Measurements from ENCODE around the gene SLC35D3.
A peak's percentile ranks its signal among the peaks of the same experiment; 100 is the strongest.

SLC35D3 gene

DNA sequence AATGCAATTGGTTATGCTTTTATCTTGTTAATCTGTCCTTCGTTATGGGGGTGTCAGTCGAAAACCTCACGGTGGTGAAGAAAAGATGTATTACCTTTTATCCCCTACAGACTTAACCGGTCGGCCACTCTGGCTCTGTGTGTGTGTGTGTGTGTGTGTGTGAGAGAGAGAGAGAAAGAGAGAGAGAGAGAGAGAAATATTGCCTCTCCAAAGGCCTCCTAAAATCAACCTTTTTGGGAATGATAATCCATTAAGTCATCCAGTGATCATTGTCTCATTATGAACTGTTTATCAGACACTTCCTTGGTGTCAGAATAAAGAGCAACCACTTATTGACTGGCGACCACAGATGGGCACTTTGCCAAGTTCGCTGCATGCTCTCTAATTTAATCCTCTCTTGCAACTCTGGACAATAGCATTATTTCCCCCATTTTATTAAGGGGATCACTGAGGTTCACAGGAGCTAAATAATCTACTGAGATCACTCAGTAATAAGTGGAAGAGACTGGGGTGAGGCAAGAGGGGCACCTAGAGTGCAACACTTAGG lies 30.7 kb downstream of the SLC35D3 start:
- WGBS = 96% methylated on average over 3 of the region's 7 CpGs
- H3K9me3 ChIP-seq (ENCODE audit: control insufficient read depth, low read length) = no peaks in the 10 kb centered on the region

DNA sequence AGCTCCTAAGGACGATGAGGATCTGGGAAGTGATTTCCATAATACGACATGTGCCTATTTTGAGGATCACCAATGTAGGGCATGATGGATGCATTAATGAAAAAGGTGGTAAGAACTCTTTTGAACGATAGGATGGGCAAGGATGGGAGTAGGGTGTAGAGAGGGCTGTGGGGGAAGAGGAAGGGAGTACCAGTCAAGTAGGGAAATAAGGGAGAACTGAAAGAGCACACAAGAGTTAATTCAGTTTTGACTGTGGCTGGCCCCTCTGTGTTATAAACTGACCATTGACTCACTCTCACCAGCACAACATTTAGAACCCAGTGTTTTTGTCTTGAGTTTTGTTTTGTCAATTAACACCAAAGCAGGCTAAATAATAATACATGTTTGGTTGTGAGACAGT lies 33.0 kb downstream of the SLC35D3 start:
- no peak overlapping the region for H2AFZ ChIP-seq (ENCODE audit: low read depth, low read length)
- H3K9me3 ChIP-seq (ENCODE audit: control insufficient read depth, low read length) = no peaks in the 10 kb centered on the region
- H4K8ac ChIP-seq (ENCODE audit: low read length) = no peak overlapping the region
- WGBS = 92% methylated on average over 3 of the region's 3 CpGs
- peaks cover 2% of the 10 kb centered on the region for H3K4me1 ChIP-seq (ENCODE audit: control insufficient read depth, insufficient read depth, low read depth, low read length)
- no peak overlapping the region for H3K27ac ChIP-seq (ENCODE audit: low read length, poor library complexity, severe bottlenecking)
- H3K23ac ChIP-seq (ENCODE audit: low read length in 2 of 2) = no peak overlapping the region
- no peaks in the 10 kb centered on the region for H3K36me3 ChIP-seq (ENCODE audit: control insufficient read depth in 1 of 2, insufficient read depth in 2 of 2, low read depth in 1 of 2, low read length in 2 of 2)
- H3K9ac ChIP-seq (ENCODE audit: low read length) = no peak overlapping the region
- H2BK120ac ChIP-seq (ENCODE audit: low read depth, low read length) = no peak overlapping the region
- no peak overlapping the region for H2AK5ac ChIP-seq (ENCODE audit: low read length, severe bottlenecking)
- no peak overlapping the region for H2BK5ac ChIP-seq (ENCODE audit: low read depth, low read length, poor library complexity, severe bottlenecking)
- H2BK15ac ChIP-seq (ENCODE audit: low read depth, poor library complexity, severe bottlenecking) = no peak overlapping the region
- no peaks in the 10 kb centered on the region for H3K79me1 ChIP-seq (replicated peaks; ENCODE audit: low read length, poor library complexity, severe bottlenecking)
- no peak overlapping the region for H4K91ac ChIP-seq (ENCODE audit: low read length)
- H2BK12ac ChIP-seq (ENCODE audit: low read length in 2 of 2) = no peak overlapping the region
- H3K4me3 ChIP-seq (ENCODE audit: insufficient read depth in 1 of 2, low read depth in 1 of 2, low read length in 2 of 2) = no peak overlapping the region
- no peak overlapping the region for H3K4me2 ChIP-seq (ENCODE audit: low read length, poor library complexity, severe bottlenecking)
- H3K4ac ChIP-seq (ENCODE audit: low read depth in 1 of 2, low read length in 2 of 2) = no peak overlapping the region
- no peak overlapping the region for H3K18ac ChIP-seq (ENCODE audit: low read depth in 1 of 2, low read length in 2 of 2)
- peaks cover 24% of the 10 kb centered on the region in 2 experiments for H3K27me3 ChIP-seq (ENCODE audit: control insufficient read depth in 1 of 2, insufficient read depth in 1 of 2, low read length in 2 of 2)
- no peak for DNase-seq
- H3K14ac ChIP-seq (ENCODE audit: low read length in 2 of 2) = no peak overlapping the region

More for the DNA sequence above, 30.7 kb downstream of the SLC35D3 start:
- Histone ChIP-seq H2BK5ac (ENCODE audit: low read depth, low read length, poor library complexity, severe bottlenecking) (no peak overlapping the region), H3K4me2 (ENCODE audit: low read length, poor library complexity, severe bottlenecking) (no peak overlapping the region), H2BK120ac (ENCODE audit: low read depth, low read length) (no peak overlapping the region), H3K18ac (ENCODE audit: low read depth in 1 of 2, low read length in 2 of 2) (no peak overlapping the region), H3K14ac (ENCODE audit: low read length in 2 of 2) (no peak overlapping the region), H3K27ac (ENCODE audit: low read length, poor library complexity, severe bottlenecking) (no peak overlapping the region), H2BK12ac (ENCODE audit: low read length in 2 of 2) (no peak overlapping the region), H3K9ac (ENCODE audit: low read length) (no peak overlapping the region), H2AK5ac (ENCODE audit: low read length, severe bottlenecking) (no peak overlapping the region), H3K4me3 (ENCODE audit: insufficient read depth in 1 of 2, low read depth in 1 of 2, low read length in 2 of 2) (no peak overlapping the region), H2AFZ (ENCODE audit: low read depth, low read length) (no peak overlapping the region), H3K79me1 (replicated peaks; ENCODE audit: low read length, poor library complexity, severe bottlenecking) (no peaks in the 10 kb centered on the region), H3K27me3 (ENCODE audit: control insufficient read depth in 1 of 2, insufficient read depth in 1 of 2, low read length in 2 of 2) (peaks cover 5 to 6% of the 10 kb centered on the region in 2 experiments), H3K23ac (ENCODE audit: low read length in 2 of 2) (peak overlapping the region in 1 of 2 experiments; percentile 14), H4K91ac (ENCODE audit: low read length) (no peak overlapping the region), H3K4me1 (ENCODE audit: control insufficient read depth, insufficient read depth, low read depth, low read length) (no peaks in the 10 kb centered on the region), H4K8ac (ENCODE audit: low read length) (no peak overlapping the region), H3K4ac (ENCODE audit: low read depth in 1 of 2, low read length in 2 of 2) (no peak overlapping the region), H3K36me3 (ENCODE audit: control insufficient read depth in 1 of 2, insufficient read depth in 2 of 2, low read depth in 1 of 2, low read length in 2 of 2) (no peaks in the 10 kb centered on the region), H2BK15ac (ENCODE audit: low read depth, poor library complexity, severe bottlenecking) (no peak overlapping the region)
- no peak for DNase-seq

DNA sequence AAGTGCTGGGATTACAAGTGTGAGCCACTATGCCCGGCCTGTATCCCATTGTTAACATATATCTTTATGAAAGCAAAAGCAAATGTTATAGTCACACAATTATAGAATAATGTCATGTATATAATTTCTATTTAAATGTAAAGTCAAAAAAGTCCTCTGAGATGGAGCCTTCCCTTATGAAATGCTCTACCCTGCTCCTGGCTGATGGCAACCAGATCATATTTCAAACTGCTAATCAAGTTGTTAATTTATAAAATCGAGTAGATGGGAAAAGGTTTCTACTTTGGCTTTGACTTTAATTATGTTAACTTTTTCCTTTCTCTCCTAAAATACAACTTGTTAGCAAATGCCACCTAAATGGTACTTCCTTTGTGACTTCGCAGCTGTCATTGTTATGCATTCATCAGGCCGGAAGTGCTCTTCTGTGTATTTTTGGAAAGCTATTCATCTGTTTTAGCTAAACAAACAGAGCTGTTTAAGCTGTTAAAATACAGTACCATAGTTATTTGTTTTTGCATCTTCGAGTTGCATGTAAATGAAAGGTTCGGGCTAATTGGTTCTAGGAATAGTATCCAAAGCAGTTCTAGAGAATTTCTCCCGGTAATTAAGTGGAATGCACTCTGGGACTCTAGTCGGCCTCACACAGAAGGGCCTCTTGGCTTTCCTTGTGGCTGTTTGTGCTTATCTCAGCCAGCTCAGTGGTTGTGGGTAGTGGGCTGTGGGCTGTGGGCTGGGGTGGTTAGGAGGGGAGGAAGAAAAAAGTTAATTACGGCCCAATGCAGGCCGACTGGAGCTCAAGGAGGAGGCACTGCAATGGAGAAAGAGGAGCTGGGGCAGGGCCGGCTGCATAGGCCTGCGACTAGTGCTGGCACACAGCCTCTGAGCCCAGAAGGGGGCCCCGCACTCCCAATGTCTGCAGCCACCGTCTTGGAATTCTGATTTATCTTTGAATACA lies 34.8 kb downstream of the SLC35D3 start:
- no peak overlapping the region for H3K27ac ChIP-seq (ENCODE audit: low read length, poor library complexity, severe bottlenecking)
- no peak overlapping the region for H3K14ac ChIP-seq (ENCODE audit: low read length in 2 of 2)
- no peaks in the 10 kb centered on the region for H3K36me3 ChIP-seq (ENCODE audit: control insufficient read depth in 1 of 2, insufficient read depth in 2 of 2, low read depth in 1 of 2, low read length in 2 of 2)
- peak overlapping the region; percentile 46 to 62 for H3K18ac ChIP-seq (ENCODE audit: low read depth in 1 of 2, low read length in 2 of 2)
- H3K27me3 ChIP-seq (ENCODE audit: control insufficient read depth in 1 of 2, insufficient read depth in 1 of 2, low read length in 2 of 2) = peaks cover 24% of the 10 kb centered on the region in 2 experiments
- H3K79me1 ChIP-seq (replicated peaks; ENCODE audit: low read length, poor library complexity, severe bottlenecking) = no peaks in the 10 kb centered on the region
- peak; percentile 13 for DNase-seq
- H4K91ac ChIP-seq (ENCODE audit: low read length) = no peak overlapping the region
- H3K4me3 ChIP-seq (ENCODE audit: insufficient read depth in 1 of 2, low read depth in 1 of 2, low read length in 2 of 2) = no peak overlapping the region
- H2AK5ac ChIP-seq (ENCODE audit: low read length, severe bottlenecking) = no peak overlapping the region
- H2BK120ac ChIP-seq (ENCODE audit: low read depth, low read length) = no peak overlapping the region
- H2AFZ ChIP-seq (ENCODE audit: low read depth, low read length) = no peak overlapping the region
- H3K4me2 ChIP-seq (ENCODE audit: low read length, poor library complexity, severe bottlenecking) = no peak overlapping the region
- peak overlapping the region; percentile 23 for H4K8ac ChIP-seq (ENCODE audit: low read length)
- 44% methylated on average over 11 of the region's 14 CpGs for WGBS
- H2BK12ac ChIP-seq (ENCODE audit: low read length in 2 of 2) = peak overlapping the region; percentile 18 to 77
- H3K4me1 ChIP-seq (ENCODE audit: control insufficient read depth, insufficient read depth, low read depth, low read length) = peaks cover 2% of the 10 kb centered on the region
- H3K9ac ChIP-seq (ENCODE audit: low read length) = no peak overlapping the region
- no peaks in the 10 kb centered on the region for H3K9me3 ChIP-seq (ENCODE audit: control insufficient read depth, low read length)
- no peak overlapping the region for H2BK15ac ChIP-seq (ENCODE audit: low read depth, poor library complexity, severe bottlenecking)
- no peak overlapping the region for H3K23ac ChIP-seq (ENCODE audit: low read length in 2 of 2)
- no peak overlapping the region for H2BK5ac ChIP-seq (ENCODE audit: low read depth, low read length, poor library complexity, severe bottlenecking)
- H3K4ac ChIP-seq (ENCODE audit: low read depth in 1 of 2, low read length in 2 of 2) = no peak overlapping the region

DNA sequence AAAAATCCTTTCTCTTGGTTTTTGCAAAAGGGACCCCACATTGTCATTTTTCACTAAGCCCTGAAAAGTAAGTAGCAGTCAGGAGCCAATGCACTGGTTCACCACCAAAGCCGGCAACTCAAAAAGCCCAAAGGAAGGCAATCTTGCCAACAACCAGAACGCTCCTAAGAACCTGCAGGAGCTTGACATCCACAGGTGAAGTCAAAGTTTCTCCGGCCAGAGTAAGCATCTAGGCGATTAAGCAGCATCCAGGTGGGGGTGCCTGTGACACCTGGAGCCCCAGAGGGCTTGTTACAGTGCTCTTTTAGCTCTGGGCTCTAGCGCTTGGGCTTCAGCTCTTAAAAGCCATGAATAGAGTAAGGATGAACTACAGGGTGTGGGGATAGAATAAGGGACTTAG lies 36.1 kb downstream of the SLC35D3 start:
- Histone ChIP-seq H3K4ac (ENCODE audit: low read depth in 1 of 2, low read length in 2 of 2) (no peak overlapping the region), H3K4me2 (ENCODE audit: low read length, poor library complexity, severe bottlenecking) (no peak overlapping the region), H3K9me3 (ENCODE audit: control insufficient read depth, low read length) (no peaks in the 10 kb centered on the region), H3K27ac (ENCODE audit: low read length, poor library complexity, severe bottlenecking) (no peak overlapping the region), H3K23ac (ENCODE audit: low read length in 2 of 2) (no peak overlapping the region), H2BK5ac (ENCODE audit: low read depth, low read length, poor library complexity, severe bottlenecking) (no peak overlapping the region), H2AFZ (ENCODE audit: low read depth, low read length) (no peak overlapping the region), H4K91ac (ENCODE audit: low read length) (no peak overlapping the region), H3K9ac (ENCODE audit: low read length) (no peak overlapping the region), H3K14ac (ENCODE audit: low read length in 2 of 2) (no peak overlapping the region), H3K4me1 (ENCODE audit: control insufficient read depth, insufficient read depth, low read depth, low read length) (peaks cover 2% of the 10 kb centered on the region), H3K18ac (ENCODE audit: low read depth in 1 of 2, low read length in 2 of 2) (no peak overlapping the region), H4K8ac (ENCODE audit: low read length) (no peak overlapping the region), H3K79me1 (replicated peaks; ENCODE audit: low read length, poor library complexity, severe bottlenecking) (no peaks in the 10 kb centered on the region), H2BK12ac (ENCODE audit: low read length in 2 of 2) (no peak overlapping the region), H3K4me3 (ENCODE audit: insufficient read depth in 1 of 2, low read depth in 1 of 2, low read length in 2 of 2) (no peak overlapping the region), H3K36me3 (ENCODE audit: control insufficient read depth in 1 of 2, insufficient read depth in 2 of 2, low read depth in 1 of 2, low read length in 2 of 2) (no peaks in the 10 kb centered on the region), H3K27me3 (ENCODE audit: control insufficient read depth in 1 of 2, insufficient read depth in 1 of 2, low read length in 2 of 2) (peaks cover 24% of the 10 kb centered on the region in 2 experiments), H2BK120ac (ENCODE audit: low read depth, low read length) (no peak overlapping the region), H2BK15ac (ENCODE audit: low read depth, poor library complexity, severe bottlenecking) (no peak overlapping the region), H2AK5ac (ENCODE audit: low read length, severe bottlenecking) (no peak overlapping the region)
- DNase-seq = no peak
- 74% methylated on average over 5 of the region's 5 CpGs for WGBS
